ENCODE measurements around the gene FCGR3B. TPM values are rescaled to one million over a fixed set of nuclear protein-coding genes. Genes with fewer than 3 reads are reported as not detected.
A peak's percentile ranks its signal among the peaks of the same experiment; 100 is the strongest.
"Not testable (repeated sequence)": the region's sequence is repeated elsewhere in the genome, so short reads cannot be mapped to it uniquely, and the experiment has no call there.

Gene FCGR3B
- total and polyA plus RNA-seq, 2 experiments from 2014 or later: not detected

DNA sequence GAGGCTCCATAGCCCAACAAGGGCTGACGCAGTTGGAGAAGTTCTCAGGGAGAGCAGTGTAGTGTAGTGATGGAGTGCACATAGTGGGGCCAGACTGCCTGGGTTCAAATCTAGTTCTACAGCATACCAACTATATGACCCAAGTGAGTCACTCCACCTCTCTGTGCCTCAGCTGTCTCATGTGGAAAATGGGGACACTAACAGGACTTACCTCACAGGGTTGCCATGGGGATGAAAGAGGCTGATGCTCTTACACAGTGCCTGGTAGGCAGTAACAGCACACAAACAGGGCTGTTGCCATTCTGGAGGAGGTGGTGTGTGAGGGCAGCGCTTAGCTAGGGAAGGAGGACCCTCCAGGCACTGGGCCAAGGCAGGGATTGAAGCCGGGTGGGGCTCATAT, 38.4 kb downstream of the FCGR3B start:
- H3K4me1 Mint-ChIP-seq: peaks cover 16% of the 10 kb centered on the region
- H3K4me3 Mint-ChIP-seq; H3K36me3 Mint-ChIP-seq (ENCODE audit: low read depth); H3K36me3 ChIP-seq (ENCODE audit: insufficient read depth); H3K4me3 ChIP-seq; ATAC-seq; H4K20me1 ChIP-seq (replicated peaks; ENCODE audit: insufficient read depth); H3K27ac ChIP-seq (ENCODE audit: low read depth); H3K79me2 ChIP-seq (replicated peaks; ENCODE audit: insufficient read depth); H3K4me2 ChIP-seq; H3F3A ChIP-seq (replicated peaks; ENCODE audit: low read depth); H3K9me2 ChIP-seq (ENCODE audit: insufficient read depth); H3K27ac Mint-ChIP-seq; H2AFZ ChIP-seq; H3K27me3 Mint-ChIP-seq (ENCODE audit: insufficient read depth, low read depth, poor library complexity); H3K27me3 ChIP-seq (ENCODE audit: insufficient read depth); H3K4me1 ChIP-seq (ENCODE audit: insufficient read depth); DNase-seq (ENCODE audit: low spot score); H3K9me3 Mint-ChIP-seq: not testable (repeated sequence)

DNA sequence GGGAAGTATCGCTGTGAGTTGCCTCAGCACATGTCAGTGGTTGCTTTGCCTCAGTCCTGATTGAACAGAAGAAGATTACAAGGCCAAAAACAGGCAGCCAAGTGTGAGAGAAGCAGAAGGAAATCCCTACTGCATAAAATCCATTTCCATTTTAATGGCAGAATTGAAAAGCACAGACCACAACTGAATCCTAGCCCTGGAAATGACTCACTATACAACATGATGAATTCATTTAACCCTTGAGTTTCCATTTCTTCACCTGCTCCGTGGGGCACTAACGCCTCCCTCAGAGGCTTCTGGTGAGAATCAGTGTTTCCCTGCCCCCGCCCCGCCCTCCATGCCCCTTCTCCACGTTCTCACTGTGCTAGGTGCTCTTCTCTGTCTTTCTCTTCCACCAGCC, 41.1 kb downstream of the FCGR3B start:
- H3K4me1 ChIP-seq (ENCODE audit: insufficient read depth); ATAC-seq; H3K79me2 ChIP-seq (replicated peaks; ENCODE audit: insufficient read depth); H4K20me1 ChIP-seq (replicated peaks; ENCODE audit: insufficient read depth); H3K4me3 Mint-ChIP-seq; H3K27me3 Mint-ChIP-seq (ENCODE audit: insufficient read depth, low read depth, poor library complexity); H3K36me3 Mint-ChIP-seq (ENCODE audit: low read depth); H3K9me2 ChIP-seq (ENCODE audit: insufficient read depth); H2AFZ ChIP-seq; H3K36me3 ChIP-seq (ENCODE audit: insufficient read depth); H3F3A ChIP-seq (replicated peaks; ENCODE audit: low read depth); DNase-seq (ENCODE audit: low spot score); H3K4me2 ChIP-seq; H3K27me3 ChIP-seq (ENCODE audit: insufficient read depth); H3K27ac Mint-ChIP-seq; H3K9me3 Mint-ChIP-seq; H3K4me3 ChIP-seq; H3K27ac ChIP-seq (ENCODE audit: low read depth): not testable (repeated sequence)
- H3K4me1 Mint-ChIP-seq: peaks cover 15% of the 10 kb centered on the region

DNA sequence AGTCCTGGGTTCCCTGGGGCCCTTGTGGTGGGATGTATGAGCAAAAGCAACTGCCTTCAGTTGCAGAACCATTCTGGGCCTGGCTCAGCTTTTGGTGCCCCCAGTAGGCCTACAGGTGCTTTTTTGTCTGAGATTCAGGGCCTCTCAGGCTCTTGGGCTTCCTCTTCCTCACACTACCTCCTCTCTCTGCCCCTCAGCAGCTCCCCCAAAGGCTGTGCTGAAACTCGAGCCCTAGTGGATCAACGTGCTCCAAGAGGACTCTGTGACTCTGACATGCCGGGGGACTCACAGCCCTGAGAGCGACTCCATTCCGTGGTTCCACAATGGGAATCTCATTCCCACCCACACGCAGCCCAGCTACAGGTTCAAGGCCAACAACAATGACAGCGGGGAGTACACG, 41.6 kb downstream of the FCGR3B start:
- not testable (repeated sequence) for H3K27me3 ChIP-seq (ENCODE audit: insufficient read depth); H4K20me1 ChIP-seq (replicated peaks; ENCODE audit: insufficient read depth); DNase-seq (ENCODE audit: low spot score); H3K79me2 ChIP-seq (replicated peaks; ENCODE audit: insufficient read depth); H3K27me3 Mint-ChIP-seq (ENCODE audit: insufficient read depth, low read depth, poor library complexity); H3F3A ChIP-seq (replicated peaks; ENCODE audit: low read depth); H3K9me2 ChIP-seq (ENCODE audit: insufficient read depth); H3K27ac Mint-ChIP-seq; H3K4me3 ChIP-seq; H3K4me2 ChIP-seq; H3K27ac ChIP-seq (ENCODE audit: low read depth); H3K4me1 ChIP-seq (ENCODE audit: insufficient read depth); H3K4me3 Mint-ChIP-seq; H3K36me3 Mint-ChIP-seq (ENCODE audit: low read depth); H2AFZ ChIP-seq; H3K9me3 Mint-ChIP-seq; H3K36me3 ChIP-seq (ENCODE audit: insufficient read depth)
- ATAC-seq: peak; percentile 22
- peaks cover 15% of the 10 kb centered on the region for H3K4me1 Mint-ChIP-seq

DNA sequence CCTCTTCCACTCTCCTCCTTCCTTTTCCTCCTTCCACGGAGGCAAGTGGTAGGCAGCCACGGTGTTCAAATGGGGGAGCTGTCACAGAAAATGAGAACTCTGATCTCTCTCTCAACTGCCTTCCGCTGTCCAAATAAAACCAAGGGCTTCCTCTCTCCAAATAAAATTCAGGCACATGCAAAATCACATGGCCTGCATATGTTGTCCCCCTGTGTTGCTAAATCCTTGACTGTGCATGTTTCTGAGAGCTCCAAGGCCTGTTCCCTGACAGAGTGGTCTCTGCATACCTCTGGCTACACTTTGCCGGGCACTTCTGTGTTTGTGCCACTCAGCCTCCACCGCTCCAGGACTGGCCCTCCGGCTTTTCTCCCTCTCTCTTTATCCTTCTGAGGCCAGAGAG, 42.4 kb downstream of the FCGR3B start:
- H3K79me2 ChIP-seq (replicated peaks; ENCODE audit: insufficient read depth); H3K4me1 ChIP-seq (ENCODE audit: insufficient read depth); H3K9me3 Mint-ChIP-seq; H3K27ac ChIP-seq (ENCODE audit: low read depth); DNase-seq (ENCODE audit: low spot score); H3K4me3 ChIP-seq; H3K27me3 Mint-ChIP-seq (ENCODE audit: insufficient read depth, low read depth, poor library complexity); H3K27me3 ChIP-seq (ENCODE audit: insufficient read depth); H3K9me2 ChIP-seq (ENCODE audit: insufficient read depth); H3K36me3 Mint-ChIP-seq (ENCODE audit: low read depth); H3K27ac Mint-ChIP-seq; H4K20me1 ChIP-seq (replicated peaks; ENCODE audit: insufficient read depth); H3K4me3 Mint-ChIP-seq; H3K36me3 ChIP-seq (ENCODE audit: insufficient read depth); H3K4me2 ChIP-seq; H2AFZ ChIP-seq; H3F3A ChIP-seq (replicated peaks; ENCODE audit: low read depth): not testable (repeated sequence)
- peaks cover 12% of the 10 kb centered on the region for H3K4me1 Mint-ChIP-seq
- ATAC-seq: peak; percentile 32; the same call in 2 of the 3 replicates

DNA sequence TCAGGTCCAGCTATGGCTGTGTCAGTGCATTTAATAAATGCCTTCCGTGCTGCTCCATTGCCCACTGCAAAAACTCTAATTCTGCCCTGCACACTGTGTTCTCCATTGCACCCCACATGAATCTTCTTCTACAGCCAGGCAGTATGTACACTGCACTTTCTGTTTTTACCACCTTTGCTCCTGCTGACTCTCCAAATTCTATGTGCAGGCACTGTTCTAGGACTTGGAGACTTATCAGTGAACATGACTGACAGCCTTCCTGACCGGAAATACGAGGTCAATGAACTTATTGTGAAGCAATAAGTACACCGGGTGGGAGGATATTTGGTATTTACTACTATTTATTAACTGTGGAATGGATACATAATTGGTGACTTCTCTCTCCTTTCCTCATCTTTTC, 48.1 kb downstream of the FCGR3B start:
- not testable (repeated sequence) for H3K4me3 Mint-ChIP-seq; H3K9me2 ChIP-seq (ENCODE audit: insufficient read depth); H3K27ac ChIP-seq (ENCODE audit: low read depth); H3K4me1 ChIP-seq (ENCODE audit: insufficient read depth); H3K79me2 ChIP-seq (replicated peaks; ENCODE audit: insufficient read depth); H3F3A ChIP-seq (replicated peaks; ENCODE audit: low read depth); H3K4me2 ChIP-seq; H4K20me1 ChIP-seq (replicated peaks; ENCODE audit: insufficient read depth); H3K27me3 ChIP-seq (ENCODE audit: insufficient read depth); H3K4me1 Mint-ChIP-seq; H3K36me3 ChIP-seq (ENCODE audit: insufficient read depth); H3K36me3 Mint-ChIP-seq (ENCODE audit: low read depth); H3K9me3 Mint-ChIP-seq; H3K27ac Mint-ChIP-seq; H3K4me3 ChIP-seq; ATAC-seq; H3K27me3 Mint-ChIP-seq (ENCODE audit: insufficient read depth, low read depth, poor library complexity); DNase-seq (ENCODE audit: low spot score); H2AFZ ChIP-seq

DNA sequence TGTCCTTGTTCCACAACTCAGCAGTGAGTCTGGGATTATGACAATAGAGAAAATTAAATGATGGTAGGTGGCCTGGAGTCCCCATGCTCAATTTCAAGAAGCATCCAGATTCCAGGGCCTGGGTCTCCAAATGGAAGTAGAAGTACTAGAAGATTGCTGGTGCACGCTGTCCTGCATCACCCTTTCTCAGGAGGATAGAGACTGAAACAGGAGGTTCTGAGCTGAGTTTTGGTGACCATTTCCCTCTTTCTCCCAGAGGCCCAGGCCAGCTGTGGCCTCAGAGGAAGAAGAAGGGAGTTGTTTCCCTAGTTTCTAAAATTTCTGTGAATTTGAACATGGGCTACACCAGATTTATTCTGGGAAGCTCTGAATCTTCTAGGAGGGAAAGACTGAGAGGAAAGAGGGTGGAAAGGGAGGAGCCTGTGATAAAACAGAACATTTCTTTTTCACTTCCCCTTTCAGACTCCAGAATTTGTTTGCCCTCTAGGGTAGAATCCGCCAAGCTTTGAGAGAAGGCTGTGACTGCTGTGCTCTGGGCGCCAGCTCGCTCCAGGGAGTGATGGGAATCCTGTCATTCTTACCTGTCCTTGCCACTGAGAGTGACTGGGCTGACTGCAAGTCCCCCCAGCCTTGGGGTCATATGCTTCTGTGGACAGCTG, 50.0 kb downstream of the FCGR3B start:
- not testable (repeated sequence) for H3K9me3 Mint-ChIP-seq; H3K27me3 ChIP-seq (ENCODE audit: insufficient read depth); H3K79me2 ChIP-seq (replicated peaks; ENCODE audit: insufficient read depth); H3K4me3 ChIP-seq; H3K4me3 Mint-ChIP-seq; DNase-seq (ENCODE audit: low spot score); H3F3A ChIP-seq (replicated peaks; ENCODE audit: low read depth); H4K20me1 ChIP-seq (replicated peaks; ENCODE audit: insufficient read depth); H3K36me3 ChIP-seq (ENCODE audit: insufficient read depth); H3K27ac ChIP-seq (ENCODE audit: low read depth); H3K4me1 ChIP-seq (ENCODE audit: insufficient read depth); H3K4me1 Mint-ChIP-seq; H3K9me2 ChIP-seq (ENCODE audit: insufficient read depth); ATAC-seq; H3K27me3 Mint-ChIP-seq (ENCODE audit: insufficient read depth, low read depth, poor library complexity); H3K36me3 Mint-ChIP-seq (ENCODE audit: low read depth); H3K27ac Mint-ChIP-seq; H2AFZ ChIP-seq; H3K4me2 ChIP-seq

Measured in GM23338 (cell line).